Esophagus muscularis mucosa (tissue), 4 donors: ENCODE measurements around the gene ZNF429. TPM values are rescaled to one million over a fixed set of nuclear protein-coding genes. Genes with fewer than 3 reads are reported as not detected.
"Not testable (repeated sequence)": the region's sequence is repeated elsewhere in the genome, so short reads cannot be mapped to it uniquely, and the experiment has no call there.

Source experiments
- DNase-seq: peaks from one replicate; pipeline ENCODE4 v3.0.0-alpha.2; 2017; ENCODE audit errors: extremely low spot score
- H3K27ac ChIP-seq, 4 donors: fragments of 200-600 bp; sonication (generic); replicated peaks in 1 of 4; 1 replicate in 3 of 4; 2 replicates in 1 of 4; pipeline ENCODE4 v1.5.1; 2016 to 2019; ENCODE audit warnings: mild to moderate bottlenecking in 1 of 4
- H3K27me3 ChIP-seq, 4 donors: fragments of 200-600 bp; sonication (generic); one replicate each; pipeline versions ENCODE4 v1.5.1 to v1.6.0; 2016 to 2019
- H3K36me3 ChIP-seq, 4 donors: fragments of 200-600 bp; sonication (generic); one replicate each; pipeline ENCODE4 v1.5.1; 2016 to 2019
- H3K4me1 ChIP-seq, 4 donors: fragments of 200-600 bp; sonication (generic); one replicate each; pipeline ENCODE4 v1.5.1; 2016 to 2019
- H3K4me3 ChIP-seq, 4 donors: fragments of 200-600 bp; sonication (generic); 1 replicate in 2 of 4; 2 replicates in 2 of 4; pipeline ENCODE4 v1.5.1; 2016 to 2019; ENCODE audit warnings: mild to moderate bottlenecking in 4 of 4, moderate library complexity in 1 of 4
- H3K9me3 ChIP-seq, 4 donors: fragments of 200-600 bp; sonication (generic); 1 replicate in 3 of 4; 2 replicates in 1 of 4; pipeline ENCODE4 v1.5.1; 2016 to 2019
- CTCF ChIP-seq, 3 experiments: fragments of 200-600 bp in 2 of 3; fragments of 450-650 bp in 1 of 3; sonication (generic) in 2 of 3; IDR thresholded peaks; one replicate each; pipeline ENCODE4 v1.5.1; 2017 to 2019; ENCODE audit warnings: antibody characterized with exemption in 3 of 3, mild to moderate bottlenecking in 2 of 3, moderate library complexity in 1 of 3
- EP300 ChIP-seq: sonication (generic); formaldehyde crosslinking; IDR thresholded peaks from one replicate; pipeline ENCODE4 v1.6.1; 2017; ENCODE audit warnings: antibody characterized with exemption
- POLR2A ChIP-seq: fragments of 450-650 bp; IDR thresholded peaks from one replicate; pipeline ENCODE4 v1.6.1; 2017; ENCODE audit warnings: antibody characterized with exemption, moderate library complexity, mild to moderate bottlenecking, low read depth
- POLR2AphosphoS5 ChIP-seq, 2 donors: sonication (generic); formaldehyde crosslinking; IDR thresholded peaks; one replicate each; pipeline ENCODE4 v1.6.1; 2017; ENCODE audit warnings: antibody characterized with exemption in 2 of 2
- WGBS: methylation state at CpG from one replicate; pipeline ENCODE4 v1.1.5; 2018; 5-methylcytosine and 5-hydroxymethylcytosine counted together
- intact Hi-C: fragments of 100-400 bp; cut with DNase I; formaldehyde crosslinking; loops from one replicate; pipeline ENCODE4 v1.15.1; 2023
- total RNA-seq, 4 donors: library from RNA; depleted of rRNA; stranded (reverse); fragments of >200 nt; gene quantifications; one replicate each; pipeline versions ENCODE4 v1.1.0 to v1.2.1, GENCODE V29; 2016

The ZNF429 gene
- total RNA-seq, 4 donors from 2014 or later: 7.8 to 15.0 (median 11.4) TPM

GRCh38 chr19:21564406-21564805, 59.0 kb downstream of the ZNF429 start:
- H3K27ac ChIP-seq: no peak overlapping the region
- H3K27me3 ChIP-seq: no peaks in the 10 kb centered on the region
- H3K9me3 ChIP-seq: peaks cover 0 to 10% (median 0%) of the 10 kb centered on the region in 4 donors
- no peak overlapping the region for H3K4me3 ChIP-seq
- peaks cover 0 to 15% (median 0%) of the 10 kb centered on the region in 4 donors for H3K36me3 ChIP-seq
- peaks cover 0 to 11% (median 3%) of the 10 kb centered on the region in 4 donors for H3K4me1 ChIP-seq
- intact Hi-C loops: no loop called here
- 87% methylated on average over 1 of the region's 1 CpG for WGBS
- DNase-seq: no peak
- TF ChIP-seq EP300 (no peak), CTCF (IDR thresholded peaks at IDR 0.05) (no peak), POLR2A (no peak), POLR2AphosphoS5 (IDR thresholded peaks at IDR 0.05) (no peak)

GRCh38 chr19:21566073-21566472, 60.7 kb downstream of the ZNF429 start:
- Histone ChIP-seq H3K27ac (no peak overlapping the region), H3K9me3 (peaks cover 0 to 7% (median 3%) of the 10 kb centered on the region in 4 donors), H3K4me1 (peaks cover 0 to 11% (median 3%) of the 10 kb centered on the region in 4 donors), H3K27me3 (no peaks in the 10 kb centered on the region), H3K36me3 (peaks cover 0 to 12% (median 0%) of the 10 kb centered on the region in 4 donors), H3K4me3 (no peak overlapping the region)
- no peak for TF ChIP-seq EP300
- no peak for TF ChIP-seq POLR2A
- no peak for TF ChIP-seq CTCF (IDR thresholded peaks at IDR 0.05)
- TF ChIP-seq POLR2AphosphoS5 (IDR thresholded peaks at IDR 0.05): no peak
- WGBS: 79% methylated on average over 3 of the region's 3 CpGs
- no peak for DNase-seq
- intact Hi-C loops: no loop called here

GRCh38 chr19:21567806-21568205, 62.4 kb downstream of the ZNF429 start:
- intact Hi-C loops, DNase-seq, H3K27ac ChIP-seq, H3K27me3 ChIP-seq: not testable (repeated sequence)
- Histone ChIP-seq H3K4me3 (peak overlapping the region in 3 of 4 donors; percentile 27 to 35 (median 33)), H3K36me3 (peaks cover 0 to 12% (median 0%) of the 10 kb centered on the region in 4 donors), H3K9me3 (peaks cover 0 to 10% (median 0%) of the 10 kb centered on the region in 4 donors), H3K4me1 (peaks cover 0 to 11% (median 3%) of the 10 kb centered on the region in 4 donors)
- 92% methylated on average over 4 of the region's 4 CpGs for WGBS

GRCh38 chr19:21568816-21569493, 63.6 kb downstream of the ZNF429 start:
- peak; percentile 53 to 77 for TF ChIP-seq POLR2AphosphoS5 (IDR thresholded peaks at IDR 0.05)
- TF ChIP-seq POLR2A: no peak
- H3K4me1 ChIP-seq: peaks cover 0 to 11% (median 3%) of the 10 kb centered on the region in 4 donors
- DNase-seq: peak; percentile 96
- H3K4me3 ChIP-seq: peak overlapping the region; percentile 27 to 62 (median 56)
- H3K9me3 ChIP-seq: peaks cover 0 to 19% (median 0%) of the 10 kb centered on the region in 4 donors
- H3K36me3 ChIP-seq: peaks cover 0 to 3% (median 0%) of the 10 kb centered on the region in 4 donors
- no peaks in the 10 kb centered on the region for H3K27me3 ChIP-seq
- H3K27ac ChIP-seq: peak overlapping the region in 2 of 4 donors; percentile 72 to 74
- intact Hi-C loops: no loop called here
- 51% methylated on average over 17 of the region's 21 CpGs for WGBS

- 48% methylated on average over 16 of the region's 16 CpGs for WGBS
- H3K9me3 ChIP-seq: peaks cover 0 to 19% (median 0%) of the 10 kb centered on the region in 4 donors
- no peak for DNase-seq
- TF ChIP-seq EP300 (no peak), CTCF (IDR thresholded peaks at IDR 0.05) (no peak), POLR2A (no peak), POLR2AphosphoS5 (IDR thresholded peaks at IDR 0.05) (no peak)
- H3K4me3 ChIP-seq: peak overlapping the region; percentile 27 to 62 (median 56)
- peak overlapping the region in 2 of 4 donors; percentile 72 to 74 for H3K27ac ChIP-seq
- H3K4me1 ChIP-seq: peaks cover 0 to 11% (median 3%) of the 10 kb centered on the region in 4 donors
- intact Hi-C loops: no loop called here
- no peaks in the 10 kb centered on the region for H3K27me3 ChIP-seq
- no peaks in the 10 kb centered on the region for H3K36me3 ChIP-seq
These were observed 64.1 kb downstream of the ZNF429 start for GRCh38 chr19:21569494-21569865.
